ENCODE data around the gene TBRG4.

TBRG4 gene

DNA sequence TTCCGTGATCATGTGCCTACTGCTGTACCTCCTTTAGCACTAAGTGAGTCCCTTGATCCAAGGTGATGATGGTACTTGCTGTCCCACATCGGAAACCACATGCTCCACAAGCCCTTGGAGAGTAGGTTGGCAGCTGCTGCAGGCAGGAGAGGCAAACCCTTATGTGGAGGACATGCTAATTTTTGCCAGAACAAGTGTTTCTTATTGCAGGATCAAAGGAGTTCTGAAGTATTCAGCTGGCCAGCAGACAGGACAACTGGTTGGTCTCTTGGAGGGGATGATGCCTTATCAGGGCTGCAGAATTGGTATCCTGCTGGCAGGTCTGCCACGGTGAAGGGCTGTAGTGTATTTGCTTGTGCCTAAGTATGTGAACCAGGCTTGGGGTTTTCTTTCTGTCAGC lies 59.5 kb downstream of the TBRG4 start:
- TF ChIP-seq RAD21 (IDR thresholded peaks at IDR 0.05; ENCODE audit: low read depth) = no peak
- TF ChIP-seq ZBTB7A (IDR thresholded peaks at IDR 0.05; ENCODE audit: low read depth) = no peak
- no peak for TF ChIP-seq YY1 (IDR thresholded peaks at IDR 0.05; ENCODE audit: low read depth)
- TF ChIP-seq TCF12 (IDR thresholded peaks at IDR 0.05; ENCODE audit: low read depth) = no peak
- TF ChIP-seq TAF1 (IDR thresholded peaks at IDR 0.05; ENCODE audit: low read depth) = no peak

DNA sequence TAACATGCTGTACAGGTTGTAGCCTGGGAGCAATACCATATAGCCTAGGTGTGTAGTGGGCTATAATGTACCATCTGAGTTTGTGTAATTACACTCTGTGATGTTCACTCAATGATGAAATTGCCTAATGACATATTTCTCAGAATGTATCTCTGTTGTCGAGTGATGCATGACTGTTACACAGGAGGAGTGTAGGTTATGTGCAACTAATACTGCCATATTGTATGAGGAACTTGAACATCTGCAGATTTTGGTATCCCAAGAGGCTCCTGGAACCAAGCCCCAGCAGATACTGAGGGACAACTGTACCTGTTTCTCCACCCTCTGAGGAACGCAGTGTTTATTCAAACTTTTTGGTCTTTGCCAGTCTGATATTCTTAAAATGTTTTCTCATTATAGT lies 61.3 kb downstream of the TBRG4 start:
- TF ChIP-seq CREB1 (IDR thresholded peaks at IDR 0.05; ENCODE audit: low read depth) (no peak), NFIC (IDR thresholded peaks at IDR 0.05) (no peak), TCF12 (IDR thresholded peaks at IDR 0.05; ENCODE audit: low read depth) (no peak), CEBPB (IDR thresholded peaks at IDR 0.05) (no peak), FOXM1 (IDR thresholded peaks at IDR 0.05; ENCODE audit: borderline replicate concordance, low read depth) (no peak), TEAD4 (IDR thresholded peaks at IDR 0.05) (no peak), ZBTB7A (IDR thresholded peaks at IDR 0.05; ENCODE audit: low read depth) (no peak), YY1 (IDR thresholded peaks at IDR 0.05; ENCODE audit: low read depth) (no peak), TAF1 (IDR thresholded peaks at IDR 0.05; ENCODE audit: low read depth) (no peak), RAD21 (IDR thresholded peaks at IDR 0.05; ENCODE audit: low read depth) (no peak)
- TF ChIP-seq, protein P1, sequence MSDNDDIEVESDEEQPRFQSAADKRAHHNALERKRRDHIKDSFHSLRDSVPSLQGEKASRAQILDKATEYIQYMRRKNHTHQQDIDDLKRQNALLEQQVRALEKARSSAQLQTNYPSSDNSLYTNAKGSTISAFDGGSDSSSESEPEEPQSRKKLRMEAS (IDR thresholded peaks at IDR 0.05) = no peak
- TF ChIP-seq, protein P2, sequence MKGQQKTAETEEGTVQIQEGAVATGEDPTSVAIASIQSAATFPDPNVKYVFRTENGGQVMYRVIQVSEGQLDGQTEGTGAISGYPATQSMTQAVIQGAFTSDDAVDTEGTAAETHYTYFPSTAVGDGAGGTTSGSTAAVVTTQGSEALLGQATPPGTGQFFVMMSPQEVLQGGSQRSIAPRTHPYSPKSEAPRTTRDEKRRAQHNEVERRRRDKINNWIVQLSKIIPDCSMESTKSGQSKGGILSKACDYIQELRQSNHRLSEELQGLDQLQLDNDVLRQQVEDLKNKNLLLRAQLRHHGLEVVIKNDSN (IDR thresholded peaks at IDR 0.05) = no peak
- TF ChIP-seq, protein P3, sequence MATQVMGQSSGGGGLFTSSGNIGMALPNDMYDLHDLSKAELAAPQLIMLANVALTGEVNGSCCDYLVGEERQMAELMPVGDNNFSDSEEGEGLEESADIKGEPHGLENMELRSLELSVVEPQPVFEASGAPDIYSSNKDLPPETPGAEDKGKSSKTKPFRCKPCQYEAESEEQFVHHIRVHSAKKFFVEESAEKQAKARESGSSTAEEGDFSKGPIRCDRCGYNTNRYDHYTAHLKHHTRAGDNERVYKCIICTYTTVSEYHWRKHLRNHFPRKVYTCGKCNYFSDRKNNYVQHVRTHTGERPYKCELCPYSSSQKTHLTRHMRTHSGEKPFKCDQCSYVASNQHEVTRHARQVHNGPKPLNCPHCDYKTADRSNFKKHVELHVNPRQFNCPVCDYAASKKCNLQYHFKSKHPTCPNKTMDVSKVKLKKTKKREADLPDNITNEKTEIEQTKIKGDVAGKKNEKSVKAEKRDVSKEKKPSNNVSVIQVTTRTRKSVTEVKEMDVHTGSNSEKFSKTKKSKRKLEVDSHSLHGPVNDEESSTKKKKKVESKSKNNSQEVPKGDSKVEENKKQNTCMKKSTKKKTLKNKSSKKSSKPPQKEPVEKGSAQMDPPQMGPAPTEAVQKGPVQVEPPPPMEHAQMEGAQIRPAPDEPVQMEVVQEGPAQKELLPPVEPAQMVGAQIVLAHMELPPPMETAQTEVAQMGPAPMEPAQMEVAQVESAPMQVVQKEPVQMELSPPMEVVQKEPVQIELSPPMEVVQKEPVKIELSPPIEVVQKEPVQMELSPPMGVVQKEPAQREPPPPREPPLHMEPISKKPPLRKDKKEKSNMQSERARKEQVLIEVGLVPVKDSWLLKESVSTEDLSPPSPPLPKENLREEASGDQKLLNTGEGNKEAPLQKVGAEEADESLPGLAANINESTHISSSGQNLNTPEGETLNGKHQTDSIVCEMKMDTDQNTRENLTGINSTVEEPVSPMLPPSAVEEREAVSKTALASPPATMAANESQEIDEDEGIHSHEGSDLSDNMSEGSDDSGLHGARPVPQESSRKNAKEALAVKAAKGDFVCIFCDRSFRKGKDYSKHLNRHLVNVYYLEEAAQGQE (IDR thresholded peaks at IDR 0.05; ENCODE audit: low read depth) = no peak
